Activated CD4-positive, alpha-beta T cell treated with anti-CD3 and anti-CD28 coated beads, Interleukin-2, amount 50 U/mL, for 24 hours (primary cell): ENCODE data around the gene PTPRN2.
"Not testable (repeated sequence)": the region's sequence is repeated elsewhere in the genome, so short reads cannot be mapped to it uniquely, and the experiment has no call there.

Experiments used
- DNase-seq, 2 donors: peaks; one replicate each; pipeline ENCODE4 v3.0.0-alpha.2; 2020; ENCODE audit warnings: low read depth in 1 of 2, low spot score in 1 of 2

The PTPRN2 gene

DNA sequence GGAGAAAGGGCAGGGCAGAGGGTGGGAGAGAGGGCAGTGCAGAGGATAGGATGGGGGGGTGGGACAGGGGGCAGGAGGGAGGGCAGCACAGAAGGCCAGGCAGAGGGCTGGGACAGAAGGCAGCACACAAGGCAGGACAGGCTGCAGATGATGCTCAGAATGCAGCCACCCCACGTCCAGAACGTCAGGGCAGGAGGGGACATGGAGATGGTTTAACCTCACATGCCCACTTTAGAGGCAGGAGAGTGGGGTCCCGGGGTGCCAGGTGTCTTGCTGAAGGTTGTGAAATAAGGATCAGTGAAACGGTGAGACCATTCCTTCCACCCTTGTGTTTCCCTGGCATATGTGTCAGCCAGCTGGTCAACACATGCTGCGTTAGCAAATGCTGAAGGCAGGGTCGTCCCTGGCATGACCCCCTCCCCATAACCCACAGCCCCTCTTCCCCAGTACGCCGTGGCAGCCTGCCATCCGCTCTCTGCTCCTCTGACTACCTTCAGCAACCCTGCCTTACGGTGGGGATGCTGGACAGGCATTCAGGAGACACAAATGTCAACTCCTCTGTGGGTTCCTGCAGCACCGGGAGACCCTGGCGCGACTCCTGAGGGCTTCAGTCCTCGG, 658.7 kb downstream of the PTPRN2 start:
- no peak for DNase-seq

GRCh38 chr7:157928171-157928794, 659.3 kb downstream of the PTPRN2 start:
- DNase-seq, result no peak

GRCh38 chr7:157927313-157927925, 660.2 kb downstream of the PTPRN2 start:
- DNase-seq, result no peak

DNA sequence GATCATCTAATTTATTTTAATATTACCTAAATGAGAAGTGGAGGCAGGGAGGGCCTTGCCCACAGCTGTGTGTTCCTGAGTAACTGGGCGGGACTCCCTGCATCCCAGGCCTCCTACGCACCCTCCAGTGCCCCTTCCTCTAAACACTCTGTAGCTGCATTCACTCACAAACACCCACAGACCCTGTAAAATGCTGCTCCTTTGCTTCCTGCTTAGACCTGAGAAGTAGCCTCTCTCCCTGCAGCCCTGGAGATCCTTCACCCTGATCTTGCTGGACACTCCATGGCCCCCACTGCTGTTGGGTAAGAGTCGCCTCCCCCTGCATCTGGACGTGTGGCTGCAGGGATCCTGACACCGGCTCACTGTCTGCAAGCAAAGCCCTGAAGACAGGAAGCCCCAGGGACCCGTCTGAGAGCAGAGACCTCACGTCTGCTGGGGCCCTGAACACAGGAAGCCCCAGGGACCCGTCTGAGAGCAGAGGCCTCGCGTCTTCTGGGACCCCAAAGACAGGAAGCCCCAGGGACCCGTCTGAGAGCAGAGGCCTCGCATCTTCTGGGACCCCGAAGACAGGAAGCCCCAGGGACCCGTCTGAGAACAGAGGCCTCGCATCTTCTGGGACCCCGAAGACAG, 661.0 kb downstream of the PTPRN2 start:
- no peak for DNase-seq

GRCh38 chr7:157926107-157926506, 661.5 kb downstream of the PTPRN2 start:
- DNase-seq, result no peak

DNA sequence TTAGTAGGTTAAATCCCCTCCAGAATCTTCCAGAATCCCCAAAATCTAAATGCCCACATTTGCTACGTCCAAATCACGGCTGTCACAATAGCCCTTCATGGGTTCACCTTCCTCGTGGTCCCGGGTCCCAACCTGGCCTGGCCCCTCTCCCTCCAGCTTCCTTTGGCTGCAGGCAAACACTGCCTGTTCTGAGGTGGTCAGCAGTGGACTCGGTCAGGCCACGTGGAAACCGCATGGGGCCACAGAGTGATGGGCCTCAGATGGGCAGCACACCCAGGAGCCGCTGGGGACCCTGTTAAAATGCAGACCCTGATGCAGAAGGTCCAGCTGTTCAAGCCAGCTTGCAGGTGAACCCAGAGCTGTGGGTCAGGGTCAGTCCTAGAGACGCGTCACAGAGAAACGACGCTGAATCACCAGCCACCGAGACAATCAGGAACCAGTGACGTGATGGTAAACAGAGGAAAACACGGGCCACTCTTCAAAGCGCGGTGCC, 662.2 kb downstream of the PTPRN2 start:
- DNase-seq, result no peak

- no peak for DNase-seq
Observed at GRCh38 chr7:157923903-157924630, 663.6 kb downstream of the PTPRN2 start.

- no peak for DNase-seq
Observed at GRCh38 chr7:157922576-157922975, 665.0 kb downstream of the PTPRN2 start.

- no peak for DNase-seq
Observed at GRCh38 chr7:157918326-157919080, 669.1 kb downstream of the PTPRN2 start.

DNA sequence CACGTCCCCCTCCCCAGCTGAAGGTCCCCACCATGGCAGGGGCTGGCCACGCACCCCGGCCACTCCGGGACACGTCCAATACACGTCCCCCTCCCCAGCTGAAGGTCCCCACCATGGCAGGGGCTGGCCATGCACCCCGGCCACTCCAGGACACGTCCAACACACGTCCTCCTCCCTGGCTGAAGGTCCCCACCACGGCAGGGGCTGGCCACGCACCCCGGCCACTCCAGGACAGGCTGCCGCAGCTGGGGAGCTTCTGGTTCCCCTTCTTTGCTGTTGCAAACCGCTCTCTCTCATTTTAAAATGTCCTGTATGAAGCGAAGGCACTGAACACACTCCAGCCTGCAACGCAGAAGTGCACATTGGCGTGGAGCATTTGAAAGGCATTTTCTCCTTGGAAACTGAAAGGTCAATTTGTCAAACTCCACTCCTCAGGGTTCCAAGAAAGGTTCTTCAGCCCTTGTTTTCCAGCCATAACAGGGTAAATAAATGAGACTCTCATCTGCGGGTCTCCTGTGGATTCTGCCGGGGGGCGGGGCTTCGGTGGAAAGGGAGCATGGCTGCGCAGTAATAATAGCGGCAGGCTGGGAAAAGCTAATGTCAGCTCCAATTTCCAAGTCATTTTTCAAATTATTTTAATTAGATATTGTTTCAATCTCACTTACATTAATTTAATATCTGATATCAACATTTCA, 670.5 kb downstream of the PTPRN2 start:
- no peak for DNase-seq

DNA sequence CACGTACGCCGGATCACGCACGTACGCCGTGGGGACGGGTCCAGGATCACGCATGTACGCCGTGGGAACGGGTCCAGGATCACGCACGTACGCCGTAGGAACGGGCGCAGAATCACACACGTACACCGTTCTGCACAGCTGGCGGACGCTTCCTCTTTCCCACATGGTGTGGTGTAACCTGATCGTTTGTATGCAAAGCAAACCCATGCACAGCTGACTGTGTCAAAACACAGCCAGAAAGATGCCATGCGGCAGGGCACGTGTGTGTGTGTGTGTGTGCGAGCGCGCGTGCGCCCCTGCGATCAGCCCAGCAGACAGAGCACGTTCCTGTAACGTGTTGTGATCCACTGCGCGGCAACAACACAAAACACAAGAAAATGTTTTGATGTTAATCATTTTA, 677.2 kb downstream of the PTPRN2 start:
- no peak for DNase-seq

- DNase-seq, result not testable (repeated sequence)
Observed at GRCh38 chr7:157910045-157910444, 677.6 kb downstream of the PTPRN2 start.

DNA sequence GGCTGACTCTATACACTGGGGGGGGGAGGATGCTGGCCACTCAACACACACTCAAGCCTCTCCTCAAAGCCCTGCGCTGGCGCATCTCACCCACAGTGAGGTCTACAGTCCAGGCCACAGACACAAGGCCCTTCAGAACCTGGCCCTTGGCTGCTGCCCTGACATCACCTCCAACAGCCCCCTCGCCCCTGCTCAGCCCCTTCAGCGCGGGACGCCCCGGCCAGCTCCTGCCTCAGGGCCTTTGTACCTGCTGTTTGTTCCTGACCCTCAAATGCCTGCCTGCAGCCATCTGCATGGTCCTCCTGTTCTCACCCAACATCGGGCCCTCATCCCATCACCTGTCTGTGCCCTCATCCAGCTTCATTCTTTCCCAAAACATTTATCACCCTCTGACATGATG, 678.3 kb downstream of the PTPRN2 start:
- DNase-seq, result no peak

DNA sequence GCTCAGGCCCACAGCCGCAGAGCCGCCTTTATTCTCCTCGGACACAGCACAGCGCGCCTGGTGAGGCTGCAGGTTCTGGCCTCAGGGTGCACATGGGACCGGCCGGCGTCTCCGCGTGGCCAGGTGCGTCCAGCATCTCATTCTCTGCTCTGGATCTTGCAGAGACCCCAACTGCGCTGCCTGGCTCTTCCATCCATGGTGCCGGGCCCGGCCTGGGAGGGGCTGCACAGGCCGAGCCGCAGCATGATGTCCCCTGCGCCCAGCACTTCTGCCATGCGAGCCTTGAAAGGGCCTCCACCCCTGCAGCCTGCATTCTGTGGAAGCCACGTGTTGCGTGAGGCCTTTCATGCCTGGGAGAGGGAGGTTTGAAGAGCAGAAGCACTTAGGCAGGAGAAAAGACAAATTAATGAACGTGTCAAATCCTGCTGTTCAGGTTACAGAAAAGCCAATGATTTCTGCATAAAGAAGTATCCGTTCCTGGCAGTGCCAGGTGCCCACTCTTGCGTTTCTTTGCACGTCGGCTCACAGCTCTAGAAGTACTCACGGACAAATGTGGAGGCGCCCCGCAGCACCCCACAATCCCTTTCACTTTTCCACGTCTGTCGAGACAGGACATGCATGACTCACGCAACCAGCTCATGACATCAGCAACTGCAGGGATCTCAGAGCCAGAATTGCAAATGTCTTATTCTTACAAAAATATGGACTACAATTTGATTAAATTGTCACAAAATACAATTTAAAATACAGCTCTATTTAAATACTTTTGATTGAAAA, 679.4 kb downstream of the PTPRN2 start:
- DNase-seq, result no peak

DNA sequence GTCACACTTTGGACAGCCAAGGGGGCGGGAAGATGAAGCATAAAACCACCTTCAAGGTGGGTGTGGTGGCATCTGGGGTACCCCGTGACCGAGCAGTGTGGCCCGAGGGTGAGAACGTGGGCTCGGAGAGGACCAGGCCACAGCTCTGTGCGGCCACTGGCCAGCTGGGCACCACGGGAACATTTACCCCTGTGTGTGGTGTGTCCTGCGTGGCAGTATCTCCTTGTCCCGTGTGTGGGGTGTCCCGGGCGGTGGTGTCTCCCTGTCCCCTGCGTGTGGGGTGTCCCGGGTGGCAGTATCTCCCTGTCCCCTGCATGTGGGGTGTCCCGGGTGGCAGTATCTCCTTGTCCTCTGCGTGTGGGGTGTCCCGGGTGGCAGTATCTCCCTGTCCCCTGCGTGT, 680.5 kb downstream of the PTPRN2 start:
- DNase-seq, result no peak

DNA sequence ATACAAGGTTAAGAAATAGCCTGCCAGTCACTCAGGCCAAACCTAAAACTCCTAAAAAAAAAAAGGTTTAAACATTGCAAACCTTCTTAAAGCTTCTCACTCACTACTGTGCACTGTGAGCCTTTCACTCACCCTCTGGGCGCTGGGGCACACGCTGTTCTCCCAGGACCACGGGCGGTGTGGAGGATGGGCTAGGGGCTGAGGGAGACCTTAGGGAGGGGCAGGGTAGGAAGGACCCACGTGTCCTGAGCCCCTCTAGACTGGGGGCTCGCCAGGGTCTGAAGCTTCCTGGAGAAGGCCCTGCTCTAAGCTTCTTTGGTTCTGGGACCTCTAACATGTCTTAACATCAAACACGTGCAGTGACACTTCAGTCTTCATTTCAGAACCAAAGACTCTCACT, 681.0 kb downstream of the PTPRN2 start:
- DNase-seq, result no peak

DNA sequence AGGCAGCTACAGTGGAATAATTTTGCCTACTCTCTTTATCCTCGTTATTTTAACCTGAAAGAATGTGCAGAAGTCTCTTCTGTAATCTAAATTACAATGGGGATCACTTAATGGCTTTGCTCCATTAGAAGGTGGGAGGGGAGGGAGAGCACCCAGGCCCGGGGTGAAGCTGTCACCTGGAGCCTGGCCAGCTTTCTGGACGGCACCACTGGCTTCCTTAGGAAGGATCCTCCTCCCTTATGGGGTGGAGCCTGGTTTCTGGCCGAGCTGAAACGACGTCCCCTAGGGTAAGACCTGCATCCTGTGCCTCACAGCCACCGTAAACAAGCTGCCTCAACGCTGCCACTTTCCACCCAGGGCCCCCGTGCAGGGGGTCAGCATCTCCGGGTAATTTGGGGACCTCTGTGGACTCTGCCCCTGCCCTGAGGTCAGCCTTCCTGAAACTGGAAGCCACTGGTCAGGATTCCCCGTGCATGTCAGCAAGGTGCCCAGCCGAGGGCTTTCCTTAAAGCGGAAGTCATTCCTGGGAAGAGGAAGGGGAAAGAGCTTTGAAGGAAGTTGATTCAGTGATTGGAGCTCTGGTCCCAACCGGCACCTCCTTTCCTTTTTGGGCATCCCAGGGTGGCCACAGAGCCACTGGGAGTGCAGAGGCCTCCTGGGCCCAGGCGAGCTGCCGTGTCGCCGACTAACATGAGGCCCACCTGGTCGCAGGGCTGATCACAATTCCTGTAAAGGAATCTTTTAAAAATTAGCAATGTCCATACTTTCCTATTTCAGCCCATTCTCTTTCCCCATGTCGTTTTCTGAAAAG, 681.8 kb downstream of the PTPRN2 start:
- DNase-seq, result no peak

DNA sequence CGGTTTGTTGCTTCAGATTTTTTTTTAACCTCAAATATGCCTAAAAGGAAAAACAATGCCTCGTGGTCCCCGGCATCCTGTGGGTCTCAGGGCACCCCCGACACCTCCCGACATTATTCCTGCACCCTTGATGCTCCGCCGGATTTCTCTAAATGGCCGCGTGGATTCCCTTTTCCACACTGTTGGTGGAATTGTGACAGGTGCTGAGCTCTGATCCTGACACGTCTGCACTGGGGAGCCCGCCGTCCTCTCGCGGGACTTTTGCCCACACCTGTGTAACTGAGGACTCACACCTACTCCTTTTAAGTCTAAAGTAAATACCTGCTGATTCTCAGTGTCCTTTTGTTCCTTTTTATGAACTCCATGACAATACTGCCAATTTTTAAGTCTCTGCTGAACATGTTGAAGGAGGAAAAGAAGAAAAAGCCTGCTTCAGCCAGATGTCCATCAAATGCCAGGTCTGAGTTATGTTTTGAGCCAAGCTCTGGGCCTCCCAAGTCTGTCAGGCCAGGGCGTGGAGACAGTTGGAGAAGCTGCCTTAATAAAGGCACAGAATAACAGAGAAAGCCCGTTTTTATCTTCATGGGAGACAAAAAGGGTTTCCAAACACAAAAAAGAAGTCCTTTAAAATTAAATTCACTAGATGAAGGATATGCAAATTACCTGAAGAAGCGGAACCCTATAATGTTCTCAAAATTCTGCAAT, 682.6 kb downstream of the PTPRN2 start:
- no peak for DNase-seq
